MM.1S (cell line): ENCODE data around the gene RPH3AL.

Experiments
- EZH2phosphoT487 ChIP-seq: fragments of 300-600 bp; sonication (generic); IDR thresholded peaks from 2 replicates; pipeline ENCODE4 v1.6.1; 2018; ENCODE audit warnings: antibody characterized with exemption, low read length
- TF ChIP-seq, protein P1 (sequence below): fragments of 300-600 bp; sonication (generic); IDR thresholded peaks from 2 replicates; pipeline ENCODE4 v1.5.1; 2016; ENCODE audit warnings: antibody characterized with exemption, low read length, mixed read lengths

DNA sequence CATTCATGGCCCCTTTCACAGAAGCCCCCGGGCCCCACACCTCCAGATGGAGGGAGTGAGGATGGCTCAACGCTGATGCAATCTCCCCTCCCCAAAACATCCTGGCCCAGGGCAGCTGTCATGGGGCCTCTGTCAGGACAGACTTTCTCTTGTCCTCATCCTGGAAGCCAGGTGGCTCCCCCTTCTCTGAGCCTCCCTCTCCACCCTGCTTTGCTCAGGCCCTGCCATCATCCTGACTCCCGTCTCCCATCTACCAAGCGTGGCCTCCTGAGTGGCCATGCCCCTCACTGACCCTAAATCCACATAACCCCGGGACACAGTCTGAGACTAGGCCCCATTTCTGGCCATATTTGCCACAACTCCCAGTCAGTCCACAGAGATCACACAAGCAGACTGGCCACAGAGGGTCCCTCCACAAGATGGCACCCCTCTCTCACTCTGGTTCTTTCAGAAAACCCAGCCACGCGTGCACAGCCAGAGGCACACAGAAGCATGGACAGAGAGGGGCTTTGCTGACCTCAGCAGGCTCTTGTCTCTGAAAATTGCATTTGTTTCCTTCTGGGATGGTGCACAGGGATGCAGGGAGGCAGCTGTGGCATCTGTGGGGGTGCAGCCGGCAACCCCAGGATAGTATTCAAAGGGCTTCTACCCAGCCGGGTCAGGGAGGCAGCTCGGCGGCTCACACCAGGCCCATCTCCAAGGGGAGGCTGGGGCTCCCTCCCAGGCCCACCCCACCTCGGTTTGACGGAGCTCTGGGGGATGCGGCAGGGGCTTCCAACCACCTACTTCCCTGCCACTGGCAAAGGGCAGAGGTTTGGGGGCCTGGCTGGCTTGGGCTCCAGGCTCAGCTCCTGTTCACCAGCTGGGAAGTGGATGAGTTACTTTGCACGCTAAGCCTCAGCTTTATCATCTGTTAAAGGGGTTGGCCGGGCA, 188.0 kb downstream of the RPH3AL start:
- TF ChIP-seq, protein P1, sequence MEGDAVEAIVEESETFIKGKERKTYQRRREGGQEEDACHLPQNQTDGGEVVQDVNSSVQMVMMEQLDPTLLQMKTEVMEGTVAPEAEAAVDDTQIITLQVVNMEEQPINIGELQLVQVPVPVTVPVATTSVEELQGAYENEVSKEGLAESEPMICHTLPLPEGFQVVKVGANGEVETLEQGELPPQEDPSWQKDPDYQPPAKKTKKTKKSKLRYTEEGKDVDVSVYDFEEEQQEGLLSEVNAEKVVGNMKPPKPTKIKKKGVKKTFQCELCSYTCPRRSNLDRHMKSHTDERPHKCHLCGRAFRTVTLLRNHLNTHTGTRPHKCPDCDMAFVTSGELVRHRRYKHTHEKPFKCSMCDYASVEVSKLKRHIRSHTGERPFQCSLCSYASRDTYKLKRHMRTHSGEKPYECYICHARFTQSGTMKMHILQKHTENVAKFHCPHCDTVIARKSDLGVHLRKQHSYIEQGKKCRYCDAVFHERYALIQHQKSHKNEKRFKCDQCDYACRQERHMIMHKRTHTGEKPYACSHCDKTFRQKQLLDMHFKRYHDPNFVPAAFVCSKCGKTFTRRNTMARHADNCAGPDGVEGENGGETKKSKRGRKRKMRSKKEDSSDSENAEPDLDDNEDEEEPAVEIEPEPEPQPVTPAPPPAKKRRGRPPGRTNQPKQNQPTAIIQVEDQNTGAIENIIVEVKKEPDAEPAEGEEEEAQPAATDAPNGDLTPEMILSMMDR = no peak
- no peak for TF ChIP-seq EZH2phosphoT487
